Neural progenitor cell (in vitro differentiated cells): ENCODE measurements around the gene STAMBPL1.

Source experiments
- EZH2 ChIP-seq: fragments of 200-600 bp; sonication (generic); IDR thresholded peaks from 2 replicates; pipeline ENCODE4 v1.6.1; 2017; ENCODE audit warnings: antibody characterized with exemption, mild to moderate bottlenecking, moderate library complexity
- TF ChIP-seq, protein P1 (sequence below): fragments of 200-600 bp; sonication (generic); IDR thresholded peaks from 2 replicates; pipeline ENCODE4 v1.5.1; 2017; ENCODE audit warnings: antibody characterized with exemption, mild to moderate bottlenecking

DNA sequence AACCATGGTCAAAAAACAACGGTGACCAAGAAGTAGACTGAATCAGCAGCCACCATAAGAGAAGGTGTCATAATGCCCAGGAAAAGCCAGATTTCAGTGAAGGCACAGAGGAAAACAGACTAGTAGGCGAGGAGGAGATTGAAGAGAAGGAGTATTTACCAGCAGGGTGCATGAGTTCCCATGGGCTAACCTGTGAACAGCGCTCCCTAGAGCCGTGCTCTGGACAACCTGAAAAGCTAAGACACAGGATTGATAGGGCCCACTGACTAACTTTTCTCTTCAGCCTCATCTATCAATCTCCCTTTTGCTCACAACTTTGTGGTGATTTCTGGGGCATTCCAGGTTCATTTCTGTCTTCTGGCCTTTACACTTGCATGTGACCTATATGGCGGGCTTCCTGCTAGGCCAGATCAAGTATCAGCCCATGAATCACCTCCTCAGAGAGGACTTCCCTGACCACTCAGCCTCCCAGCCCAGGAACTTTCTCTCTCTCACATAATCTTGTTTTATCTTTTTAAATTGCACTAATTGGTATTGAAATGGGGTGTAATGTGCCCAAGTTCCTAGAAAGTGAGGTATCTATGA lies 41.2 kb upstream of the STAMBPL1 start:
- no peak for TF ChIP-seq EZH2
- TF ChIP-seq, protein P1, sequence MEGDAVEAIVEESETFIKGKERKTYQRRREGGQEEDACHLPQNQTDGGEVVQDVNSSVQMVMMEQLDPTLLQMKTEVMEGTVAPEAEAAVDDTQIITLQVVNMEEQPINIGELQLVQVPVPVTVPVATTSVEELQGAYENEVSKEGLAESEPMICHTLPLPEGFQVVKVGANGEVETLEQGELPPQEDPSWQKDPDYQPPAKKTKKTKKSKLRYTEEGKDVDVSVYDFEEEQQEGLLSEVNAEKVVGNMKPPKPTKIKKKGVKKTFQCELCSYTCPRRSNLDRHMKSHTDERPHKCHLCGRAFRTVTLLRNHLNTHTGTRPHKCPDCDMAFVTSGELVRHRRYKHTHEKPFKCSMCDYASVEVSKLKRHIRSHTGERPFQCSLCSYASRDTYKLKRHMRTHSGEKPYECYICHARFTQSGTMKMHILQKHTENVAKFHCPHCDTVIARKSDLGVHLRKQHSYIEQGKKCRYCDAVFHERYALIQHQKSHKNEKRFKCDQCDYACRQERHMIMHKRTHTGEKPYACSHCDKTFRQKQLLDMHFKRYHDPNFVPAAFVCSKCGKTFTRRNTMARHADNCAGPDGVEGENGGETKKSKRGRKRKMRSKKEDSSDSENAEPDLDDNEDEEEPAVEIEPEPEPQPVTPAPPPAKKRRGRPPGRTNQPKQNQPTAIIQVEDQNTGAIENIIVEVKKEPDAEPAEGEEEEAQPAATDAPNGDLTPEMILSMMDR = no peak
